Ishikawa (cell line): ENCODE results near the gene CPSF4L.

Experiments
- CEBPB ChIP-seq: IDR thresholded peaks from 2 replicates; pipeline ENCODE4 v1.6.1; 2012
- CREB1 ChIP-seq: IDR thresholded peaks from 2 replicates; pipeline ENCODE4 v1.6.1; 2012; ENCODE audit warnings: low read depth
- EGR1 ChIP-seq: IDR thresholded peaks from 2 replicates; pipeline ENCODE4 v1.6.1; 2012
- EP300 ChIP-seq: IDR thresholded peaks from 2 replicates; pipeline ENCODE4 v1.6.1; 2012; ENCODE audit warnings: borderline replicate concordance
- FOXM1 ChIP-seq: IDR thresholded peaks from 2 replicates; pipeline ENCODE4 v1.6.1; 2012; ENCODE audit warnings: low read depth, borderline replicate concordance
- MAX ChIP-seq: IDR thresholded peaks from 2 replicates; pipeline ENCODE4 v1.6.1; 2012
- NFIC ChIP-seq: IDR thresholded peaks from 2 replicates; pipeline ENCODE4 v1.6.1; 2012
- RAD21 ChIP-seq: IDR thresholded peaks from 2 replicates; pipeline ENCODE4 v1.6.1; 2012; ENCODE audit warnings: low read depth
- REST ChIP-seq: IDR thresholded peaks from 2 replicates; pipeline ENCODE4 v1.6.1; 2012; ENCODE audit warnings: low read depth, mild to moderate bottlenecking
- TCF12 ChIP-seq: IDR thresholded peaks from 2 replicates; pipeline ENCODE4 v1.6.1; 2012; ENCODE audit warnings: low read depth
- TEAD4 ChIP-seq: IDR thresholded peaks from 2 replicates; pipeline ENCODE4 v1.6.1; 2012
- USF1 ChIP-seq: IDR thresholded peaks from 2 replicates; pipeline ENCODE4 v1.6.1; 2012
- YY1 ChIP-seq: IDR thresholded peaks from 2 replicates; pipeline ENCODE4 v1.6.1; 2012; ENCODE audit warnings: low read depth
- ZBTB7A ChIP-seq: IDR thresholded peaks from 2 replicates; pipeline ENCODE4 v1.6.1; 2012; ENCODE audit warnings: low read depth

Gene CPSF4L

GRCh38 chr17:73200476-73200875 lies 61.2 kb downstream of the CPSF4L start:
- TF ChIP-seq CEBPB (no peak), EGR1 (no peak), MAX (no peak), TCF12 (no peak), FOXM1 (no peak), TEAD4 (no peak), RAD21 (no peak), USF1 (no peak), CREB1 (no peak), EP300 (no peak), REST (no peak), YY1 (no peak)

GRCh38 chr17:73199751-73200317 lies 61.8 kb downstream of the CPSF4L start:
- TF ChIP-seq NFIC (no peak), TCF12 (no peak), EP300 (no peak), ZBTB7A (no peak), CREB1 (no peak), TEAD4 (no peak), RAD21 (no peak), MAX (no peak), USF1 (no peak), CEBPB (no peak)

GRCh38 chr17:73198930-73199260 lies 62.8 kb downstream of the CPSF4L start:
- TF ChIP-seq CREB1 = no peak
- TF ChIP-seq TCF12 = no peak
